Large intestine (tissue), 12 donors: ENCODE results near the gene CD300H. TPM values are rescaled to one million over a fixed set of nuclear protein-coding genes. Genes with fewer than 3 reads are reported as not detected.

Source experiments
- DNase-seq, 2 donors: peaks; one replicate each; pipeline versions ENCODE4 v3.0.0 to v3.0.0-alpha.2; 2013
- H3K27ac ChIP-seq: one replicate; pipeline ENCODE4 v1.5.1; 2013; ENCODE audit warnings: low read length
- H3K27me3 ChIP-seq: 2 replicates; pipeline ENCODE4 v1.6.1; 2013; ENCODE audit warnings: low read length; ENCODE audit not compliant: control insufficient read depth, insufficient read depth
- H3K36me3 ChIP-seq: 2 replicates; pipeline ENCODE4 v1.6.1; 2013; ENCODE audit warnings: low read length; ENCODE audit not compliant: control insufficient read depth, insufficient read depth
- H3K4me1 ChIP-seq: one replicate; pipeline ENCODE4 v1.6.1; 2013; ENCODE audit warnings: low read length; ENCODE audit not compliant: control insufficient read depth, insufficient read depth
- H3K4me3 ChIP-seq: one replicate; pipeline ENCODE4 v1.5.1; 2013; ENCODE audit warnings: low read length
- H3K9me3 ChIP-seq: one replicate; pipeline ENCODE4 v1.6.1; 2013; ENCODE audit warnings: mild to moderate bottlenecking, low read depth, low read length, moderate library complexity; ENCODE audit not compliant: control insufficient read depth
- WGBS: methylation state at CpG from one replicate; pipeline ENCODE4 v1.1.5; 2013; ENCODE audit warnings: low lambda C conversion rate; ENCODE audit not compliant: insufficient coverage; 5-methylcytosine and 5-hydroxymethylcytosine counted together
- long read RNA-seq, 11 donors: transcript quantifications; one replicate each; lab custom pipeline, GENCODE V29; 2026
- polyA plus RNA-seq: library from polyadenylated mRNA; unstranded; fragments of 120-200 nt; gene quantifications from one replicate; pipeline ENCODE4 v1.2.1, GENCODE V29; 2013

CD300H gene
- polyA plus RNA-seq, result 0.15 TPM
- long read RNA-seq, donor 1, result 0 reads
- long read RNA-seq, donor 2, partial matches to known transcripts, result 0 of 1 reads
- long read RNA-seq, donor 2, other reads (novel, unspliced or antisense), result 0 of 1 reads
- long read RNA-seq, donor 3, result 0 reads
- long read RNA-seq, donor 4, result 0 reads
- long read RNA-seq, donor 5, partial matches to known transcripts, result 0 of 1 reads
- long read RNA-seq, donor 5, other reads (novel, unspliced or antisense), result 0 of 1 reads
- long read RNA-seq, donor 6, result 0 reads
- long read RNA-seq, donor 7, result 0 reads
- long read RNA-seq, donor 8, result 0 reads
- long read RNA-seq, donor 9, result 0 reads
- long read RNA-seq, donor 10, result 0 reads
- long read RNA-seq, donor 11, result 0 reads

- H3K27ac ChIP-seq, result no peak within 1 kb of the TSS
- WGBS, result no CpG with 5 or more reads among the region's 2 CpGs
- DNase-seq, result no peak
- H3K27me3 ChIP-seq, result no peaks in the 10 kb centered on the region
- no peaks in the 10 kb centered on the region for H3K4me1 ChIP-seq
- no peak within 1 kb of the TSS for H3K4me3 ChIP-seq
- no peaks in the 10 kb centered on the region for H3K36me3 ChIP-seq
- no peaks in the 10 kb centered on the region for H3K9me3 ChIP-seq
These were observed at the start of gene CD300H for GRCh38 chr17:74567397-74567796. Gene CD300H, minus strand, starts transcription at chr17:74567509.

DNA sequence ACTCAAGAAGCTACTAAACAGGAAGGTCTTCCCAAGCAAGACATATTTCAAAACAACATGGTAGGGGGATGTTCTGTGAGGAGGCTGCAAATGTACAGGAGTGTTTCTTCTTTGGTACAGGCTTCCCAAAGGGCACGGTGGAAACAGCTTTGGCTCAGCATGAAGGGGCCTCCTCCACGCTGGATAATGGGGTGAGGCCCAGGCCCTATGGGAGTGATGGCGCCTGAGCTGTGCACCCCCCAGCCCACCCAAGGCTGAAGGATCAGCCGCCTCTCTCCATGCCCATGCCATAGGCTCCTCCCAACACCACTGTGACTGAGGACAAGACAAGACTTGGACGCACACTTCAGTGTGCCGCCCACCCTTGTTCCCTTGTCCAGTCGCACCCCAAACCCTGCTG is 49.4 kb upstream of the CD300H start:
- no peaks in the 10 kb centered on the region for H3K4me1 ChIP-seq
- H3K27ac ChIP-seq, result no peak overlapping the region
- DNase-seq, result no peak
- no peaks in the 10 kb centered on the region for H3K36me3 ChIP-seq
- peaks cover 7% of the 10 kb centered on the region for H3K27me3 ChIP-seq
- no peak overlapping the region for H3K4me3 ChIP-seq
- no CpG with 5 or more reads among the region's 7 CpGs for WGBS
- H3K9me3 ChIP-seq, result no peaks in the 10 kb centered on the region

DNA sequence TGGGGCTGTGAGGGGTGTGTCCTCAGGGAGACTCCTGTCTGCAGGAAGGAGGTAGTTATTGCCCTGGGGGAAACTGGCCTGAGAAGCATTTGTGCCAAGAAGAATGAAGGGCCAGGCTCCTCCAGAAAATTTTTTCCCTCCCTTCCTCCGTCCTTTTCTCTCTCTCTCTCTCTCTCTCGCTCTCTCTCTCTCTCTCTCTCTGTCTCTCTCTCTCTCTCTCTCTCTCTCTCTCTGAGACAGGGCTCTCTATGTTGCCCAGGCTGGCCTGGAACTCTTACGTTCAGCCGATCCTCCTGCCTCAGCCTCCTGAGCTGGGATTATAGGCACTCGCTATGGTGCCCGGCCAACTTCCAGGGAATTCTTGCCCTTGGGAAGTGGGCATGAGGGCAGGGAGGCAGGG is 44.7 kb upstream of the CD300H start:
- Histone ChIP-seq H3K27ac (no peak overlapping the region), H3K4me1 (no peaks in the 10 kb centered on the region), H3K27me3 (peaks cover under 1% of the 10 kb centered on the region), H3K4me3 (no peak overlapping the region), H3K9me3 (no peaks in the 10 kb centered on the region), H3K36me3 (no peaks in the 10 kb centered on the region)
- WGBS, result no CpG with 5 or more reads among the region's 6 CpGs
- DNase-seq, result no peak

- H3K36me3 ChIP-seq, result no peaks in the 10 kb centered on the region
- 0% methylated on average over 1 of the region's 2 CpGs for WGBS
- H3K27ac ChIP-seq, result no peak overlapping the region
- H3K4me1 ChIP-seq, result no peaks in the 10 kb centered on the region
- no peak for DNase-seq
- no peak overlapping the region for H3K4me3 ChIP-seq
- H3K9me3 ChIP-seq, result no peaks in the 10 kb centered on the region
- no peaks in the 10 kb centered on the region for H3K27me3 ChIP-seq
These were observed 42.8 kb upstream of the CD300H start for GRCh38 chr17:74610108-74610507.

- no peak for DNase-seq
- no peaks in the 10 kb centered on the region for H3K27me3 ChIP-seq
- H3K4me3 ChIP-seq, result no peak overlapping the region
- no CpG with 5 or more reads among the region's 3 CpGs for WGBS
- H3K36me3 ChIP-seq, result no peaks in the 10 kb centered on the region
- H3K9me3 ChIP-seq, result no peaks in the 10 kb centered on the region
- H3K27ac ChIP-seq, result no peak overlapping the region
- H3K4me1 ChIP-seq, result no peaks in the 10 kb centered on the region
These were observed 41.2 kb upstream of the CD300H start for GRCh38 chr17:74608511-74608910.

- H3K27me3 ChIP-seq, result peaks cover 5% of the 10 kb centered on the region
- no peaks in the 10 kb centered on the region for H3K36me3 ChIP-seq
- no peaks in the 10 kb centered on the region for H3K4me1 ChIP-seq
- H3K27ac ChIP-seq, result no peak overlapping the region
- no peak for DNase-seq
- H3K4me3 ChIP-seq, result no peak overlapping the region
- H3K9me3 ChIP-seq, result no peaks in the 10 kb centered on the region
- no CpG with 5 or more reads among the region's 1 CpG for WGBS
These were observed 39.9 kb upstream of the CD300H start for GRCh38 chr17:74607221-74607620.

DNA sequence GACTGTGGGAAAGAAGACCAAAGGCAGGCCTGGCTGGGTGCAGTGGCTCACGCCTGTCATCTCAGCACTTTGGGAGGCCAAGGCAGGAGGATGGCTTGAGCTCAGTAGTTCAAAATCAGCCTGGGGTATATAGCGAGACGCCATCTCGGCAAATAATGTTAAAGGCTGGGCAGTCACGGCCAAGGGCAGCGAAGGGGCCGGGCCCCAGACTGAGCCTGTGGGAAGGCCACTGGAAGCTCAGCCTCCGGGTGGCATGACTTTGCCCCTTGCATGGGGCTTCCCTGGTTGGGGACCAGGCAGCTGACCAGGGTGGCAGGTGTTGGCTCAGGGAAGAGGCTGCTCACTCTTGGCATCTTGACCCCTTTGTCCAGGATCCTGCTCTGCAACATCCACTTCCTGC is 38.7 kb upstream of the CD300H start:
- H3K4me1 ChIP-seq, result no peaks in the 10 kb centered on the region
- no CpG with 5 or more reads among the region's 8 CpGs for WGBS
- H3K4me3 ChIP-seq, result no peak overlapping the region
- DNase-seq, result no peak
- H3K9me3 ChIP-seq, result no peaks in the 10 kb centered on the region
- no peak overlapping the region for H3K27ac ChIP-seq
- H3K36me3 ChIP-seq, result no peaks in the 10 kb centered on the region
- H3K27me3 ChIP-seq, result peaks cover 5% of the 10 kb centered on the region

GRCh38 chr17:74605361-74605760 is 38.1 kb upstream of the CD300H start:
- peak in 1 of 2 donors; percentile 9 for DNase-seq
- Histone ChIP-seq H3K4me3 (no peak overlapping the region), H3K27ac (no peak overlapping the region), H3K4me1 (no peaks in the 10 kb centered on the region), H3K36me3 (no peaks in the 10 kb centered on the region), H3K9me3 (no peaks in the 10 kb centered on the region), H3K27me3 (peaks cover 5% of the 10 kb centered on the region)
- WGBS, result no CpG with 5 or more reads among the region's 10 CpGs

DNA sequence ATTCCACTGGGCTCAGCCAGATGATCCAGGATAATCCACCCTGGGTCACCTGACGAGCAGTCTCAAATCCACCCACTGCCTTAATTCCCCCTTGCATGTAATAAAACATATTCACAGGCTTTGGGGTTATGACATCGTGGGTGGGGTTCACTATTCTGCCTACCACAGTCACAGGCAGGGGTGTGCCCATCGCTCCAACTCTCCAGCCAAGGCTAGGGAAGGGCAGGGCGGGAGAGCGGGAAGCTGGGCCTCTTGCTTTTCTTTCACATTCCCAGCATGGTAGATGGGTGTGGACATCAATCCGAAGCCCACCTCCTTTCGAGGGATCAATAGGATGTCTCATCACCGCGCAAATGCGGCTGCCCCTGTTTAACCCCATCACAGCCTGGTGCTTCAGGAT is 37.5 kb upstream of the CD300H start:
- Histone ChIP-seq H3K4me1 (no peaks in the 10 kb centered on the region), H3K4me3 (no peak overlapping the region), H3K27me3 (peaks cover 5% of the 10 kb centered on the region), H3K27ac (no peak overlapping the region), H3K36me3 (no peaks in the 10 kb centered on the region), H3K9me3 (no peaks in the 10 kb centered on the region)
- no CpG with 5 or more reads among the region's 10 CpGs for WGBS
- DNase-seq, result no peak

- Histone ChIP-seq H3K4me3 (no peak overlapping the region), H3K4me1 (peaks cover 2% of the 10 kb centered on the region), H3K27ac (no peak overlapping the region), H3K36me3 (no peaks in the 10 kb centered on the region), H3K27me3 (peaks cover 5% of the 10 kb centered on the region), H3K9me3 (no peaks in the 10 kb centered on the region)
- no peak for DNase-seq
- no CpG with 5 or more reads among the region's 6 CpGs for WGBS
These were observed 36.9 kb upstream of the CD300H start for GRCh38 chr17:74604200-74604599.

- DNase-seq, result no peak
- Histone ChIP-seq H3K4me1 (peaks cover 2% of the 10 kb centered on the region), H3K27me3 (peaks cover 7% of the 10 kb centered on the region), H3K36me3 (no peaks in the 10 kb centered on the region), H3K4me3 (no peak overlapping the region), H3K9me3 (no peaks in the 10 kb centered on the region), H3K27ac (no peak overlapping the region)
- no CpG with 5 or more reads among the region's 5 CpGs for WGBS
These were observed 36.4 kb upstream of the CD300H start for GRCh38 chr17:74603746-74604145.
